Measurements from ENCODE around the gene BEST1.
"Not testable (repeated sequence)": the region's sequence is repeated elsewhere in the genome, so short reads cannot be mapped to it uniquely, and the experiment has no call there.

Gene BEST1

GRCh38 chr11:61980783-61981541 lies 30.8 kb downstream of the BEST1 start:
- DNase-seq: no peak

GRCh38 chr11:61983419-61983818 lies 33.3 kb downstream of the BEST1 start:
- no peak for DNase-seq

GRCh38 chr11:61985869-61986268 lies 35.7 kb downstream of the BEST1 start:
- DNase-seq: no peak

- no peak for DNase-seq
These were observed 44.8 kb downstream of the BEST1 start for GRCh38 chr11:61994981-61995380.

- no peak for DNase-seq
These were observed 46.8 kb downstream of the BEST1 start for GRCh38 chr11:61996933-61997332.

GRCh38 chr11:61999141-61999975 lies 49.2 kb downstream of the BEST1 start:
- no peak for DNase-seq

- no peak for DNase-seq
These were observed 50.6 kb downstream of the BEST1 start for GRCh38 chr11:62000539-62001446.

- DNase-seq: no peak
These were observed 51.5 kb downstream of the BEST1 start for GRCh38 chr11:62001450-62002191.

- DNase-seq: not testable (repeated sequence)
These were observed 52.1 kb downstream of the BEST1 start for GRCh38 chr11:62002283-62002682.

- DNase-seq: no peak
These were observed 54.3 kb downstream of the BEST1 start for GRCh38 chr11:62004473-62004872.

- DNase-seq: no peak
These were observed 58.0 kb downstream of the BEST1 start for GRCh38 chr11:62008193-62008592.

- no peak for DNase-seq
These were observed 60.9 kb downstream of the BEST1 start for GRCh38 chr11:62010935-62011528.

- no peak for DNase-seq
These were observed 61.7 kb downstream of the BEST1 start for GRCh38 chr11:62011881-62012280.

GRCh38 chr11:62012451-62012831 lies 62.3 kb downstream of the BEST1 start:
- DNase-seq: no peak

GRCh38 chr11:62012832-62013461 lies 62.8 kb downstream of the BEST1 start:
- no peak for DNase-seq

Measured in NCI-H2227 treated with DMSO at 0.1 percent for 48 hours (cell line).